Spleen (tissue), 11 donors: ENCODE results near the gene CHRNG. TPM values are rescaled to one million over a fixed set of nuclear protein-coding genes. Genes with fewer than 3 reads are reported as not detected.
"Not testable (repeated sequence)": the region's sequence is repeated elsewhere in the genome, so short reads cannot be mapped to it uniquely, and the experiment has no call there.

Source experiments
- DNase-seq: peaks from one replicate; pipeline ENCODE4 v3.0.0-alpha.2; 2020
- H3K27ac ChIP-seq, 8 donors: fragments of 200-600 bp; sonication (generic) in 7 of 8; 1 replicate in 4 of 8; 2 replicates in 4 of 8; pipeline versions ENCODE4 v1.5.0 to v1.8.0; 2016 to 2021; ENCODE audit warnings: inconsistent platforms in 4 of 8, mild to moderate bottlenecking in 4 of 8, moderate library complexity in 1 of 8
- H3K27me3 ChIP-seq, 7 donors: fragments of 200-600 bp; sonication (generic) in 6 of 7; replicated peaks in 1 of 7; 1 replicate in 4 of 7; 2 replicates in 3 of 7; pipeline versions ENCODE4 v1.5.0 to v1.8.0; 2016 to 2021; ENCODE audit warnings: inconsistent platforms in 3 of 7, mild to moderate bottlenecking in 1 of 7
- H3K36me3 ChIP-seq, 6 donors: fragments of 200-600 bp; sonication (generic) in 5 of 6; 1 replicate in 4 of 6; 2 replicates in 2 of 6; pipeline versions ENCODE4 v1.5.0 to v1.8.0; 2016 to 2021; ENCODE audit warnings: inconsistent platforms in 2 of 6
- H3K4me1 ChIP-seq, 6 donors: fragments of 200-600 bp; sonication (generic) in 5 of 6; 1 replicate in 3 of 6; 2 replicates in 3 of 6; pipeline versions ENCODE4 v1.5.0 to v1.8.0; 2016 to 2021; ENCODE audit warnings: inconsistent platforms in 3 of 6
- H3K4me3 ChIP-seq, 8 donors: fragments of 200-600 bp; sonication (generic) in 7 of 8; 1 replicate in 4 of 8; 2 replicates in 4 of 8; pipeline versions ENCODE4 v1.5.0 to v1.8.0; 2016 to 2021; ENCODE audit warnings: inconsistent platforms in 4 of 8, mild to moderate bottlenecking in 4 of 8, moderate library complexity in 2 of 8
- H3K9me3 ChIP-seq, 8 donors: fragments of 200-600 bp; sonication (generic) in 7 of 8; 1 replicate in 4 of 8; 2 replicates in 4 of 8; pipeline versions ENCODE4 v1.5.0 to v1.8.0; 2016 to 2021; ENCODE audit warnings: inconsistent platforms in 4 of 8
- CTCF ChIP-seq, 11 experiments: fragments of 200-600 bp in 7 of 11; fragments of 450-650 bp in 4 of 11; sonication (generic) in 4 of 11; IDR thresholded peaks in 8 of 11; conservative IDR thresholded peaks in 3 of 11; 1 replicate in 7 of 11; 2 replicates in 4 of 11; pipeline versions ENCODE4 v1.4.0 to v1.8.0; 2016 to 2021; ENCODE audit warnings: antibody characterized with exemption in 11 of 11, inconsistent platforms in 4 of 11, mild to moderate bottlenecking in 1 of 11
- POLR2A ChIP-seq, 3 donors: fragments of 450-650 bp; IDR thresholded peaks; one replicate each; pipeline ENCODE4 v1.5.1; 2017; ENCODE audit warnings: antibody characterized with exemption in 3 of 3, mild to moderate bottlenecking in 1 of 3
- POLR2AphosphoS5 ChIP-seq, 3 donors: sonication (generic); formaldehyde crosslinking; IDR thresholded peaks; one replicate each; pipeline ENCODE4 v1.5.1; 2017; ENCODE audit warnings: antibody characterized with exemption in 3 of 3
- WGBS, 5 donors: extraction: QIAGEN DNeasy Blood & Tissue Kit in 3 of 5; methylation state at CpG; one replicate each; pipeline versions ENCODE4 v1.1.5 to v1.1.7; 2013 to 2018; 5-methylcytosine and 5-hydroxymethylcytosine counted together
- intact Hi-C: fragments of 100-400 bp; cut with DNase I; formaldehyde crosslinking; loops from one replicate; pipeline ENCODE4 v1.15.0; 2023; ENCODE audit warnings: low total_unique reads
- polyA plus RNA-seq, 3 donors: library from polyadenylated mRNA; stranded (reverse); fragments of 200-250 nt; gene quantifications; one replicate each; pipeline ENCODE4 v1.2.1, GENCODE V29; 2013
- total RNA-seq, 7 donors: library from RNA; depleted of rRNA in 3 of 7; stranded (reverse); fragments of >200 nt in 3 of 7; fragmentation: NEBNext Ultra II Directional in 4 of 7; extraction: Animal tissue kit (Norgen Biotek cat#: 25700) in 4 of 7; gene quantifications; one replicate each; pipeline versions ENCODE4 v1.1.0 to v1.2.1, GENCODE V29; 2016 to 2021
- donor health status: healthy with polysubstance abuse.
- donor health status: DM: no; HTN: no; CAD: no; lungs with moderate emphysema.
- donor health status: DM: no; HTN: no; CAD: no.
- donor health status: Bipolar disorder and iron deficiency.
- donor health status: healthy.
- donor health status: DM: no; HTN: no; CAD: no.
- donor health status: DM: yes; HTN: yes; CAD: no.

The CHRNG gene
- total and polyA plus RNA-seq, 10 donors: 0.06 TPM; not detected in 9

DNA sequence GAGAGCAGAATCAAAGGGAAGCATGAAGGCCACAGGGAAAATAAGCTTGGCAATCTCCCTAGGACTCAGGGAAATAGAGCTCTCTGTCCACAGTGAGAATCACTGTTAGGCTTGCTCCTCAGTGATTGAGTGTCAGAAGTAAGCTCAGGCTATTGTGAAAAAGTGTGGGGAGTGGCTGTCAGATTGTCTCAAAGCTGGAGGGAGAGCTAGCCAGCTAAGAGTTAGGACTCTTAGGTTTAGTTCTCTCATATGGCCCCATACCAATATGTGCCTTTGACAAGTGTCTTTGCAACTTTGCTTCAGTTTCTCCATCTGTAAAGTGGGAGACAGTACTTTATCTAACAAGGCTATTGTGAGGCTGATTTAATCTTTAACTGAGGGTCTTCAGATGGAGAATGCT, 28.2 kb downstream of the CHRNG start:
- Histone ChIP-seq H3K9me3 (no peaks in the 10 kb centered on the region), H3K36me3 (peaks cover 10 to 100% (median 98%) of the 10 kb centered on the region in 6 donors), H3K4me3 (no peak overlapping the region), H3K4me1 (peaks cover 0 to 2% (median 0%) of the 10 kb centered on the region in 6 donors), H3K27me3 (no peaks in the 10 kb centered on the region), H3K27ac (no peak overlapping the region)
- no peak for DNase-seq
- intact Hi-C loops: no loop called here
- TF ChIP-seq POLR2AphosphoS5 (IDR thresholded peaks at IDR 0.05): no peak
- no peak for TF ChIP-seq POLR2A (IDR thresholded peaks at IDR 0.05)
- TF ChIP-seq CTCF (IDR thresholded peaks at IDR 0.05 in 8 of 11, conservative IDR thresholded peaks at IDR 0.05 in 3 of 11): no peak

GRCh38 chr2:232568161-232568560, 28.7 kb downstream of the CHRNG start:
- no peak overlapping the region for H3K4me3 ChIP-seq
- H3K4me1 ChIP-seq: no peaks in the 10 kb centered on the region
- no peak overlapping the region for H3K27ac ChIP-seq
- 64 to 84% (median 73%) methylated on average over 5 of the region's 5 CpGs for WGBS, 5 donors
- TF ChIP-seq POLR2AphosphoS5 (IDR thresholded peaks at IDR 0.05): no peak
- no peak for TF ChIP-seq POLR2A (IDR thresholded peaks at IDR 0.05)
- TF ChIP-seq CTCF (IDR thresholded peaks at IDR 0.05 in 8 of 11, conservative IDR thresholded peaks at IDR 0.05 in 3 of 11): no peak
- H3K9me3 ChIP-seq: no peaks in the 10 kb centered on the region
- H3K36me3 ChIP-seq: peaks cover 10 to 100% (median 97%) of the 10 kb centered on the region in 6 donors
- intact Hi-C loops: no loop called here
- no peaks in the 10 kb centered on the region for H3K27me3 ChIP-seq
- DNase-seq: no peak

DNA sequence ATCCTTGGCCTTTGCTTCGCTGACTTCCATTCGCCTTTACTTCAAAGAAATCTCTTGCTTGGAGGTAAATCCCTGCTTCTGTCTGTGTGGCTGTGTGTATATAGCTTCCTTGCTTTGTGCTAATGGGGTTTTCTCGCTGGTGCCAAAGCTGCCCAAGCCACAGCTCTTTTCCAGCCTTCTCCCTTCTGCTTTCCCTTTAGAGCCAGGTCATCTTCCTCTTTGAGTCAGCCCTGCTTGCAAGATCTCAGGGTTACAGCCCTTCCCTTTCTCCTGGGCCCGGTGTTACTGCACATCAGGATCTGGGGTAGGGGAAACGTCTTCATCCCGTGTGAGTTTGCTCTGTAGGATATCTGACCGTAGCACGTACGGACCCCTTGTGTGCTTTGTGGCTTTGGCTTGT, 30.0 kb downstream of the CHRNG start:
- no peak overlapping the region for H3K27ac ChIP-seq
- H3K4me1 ChIP-seq: no peaks in the 10 kb centered on the region
- no peak overlapping the region for H3K4me3 ChIP-seq
- DNase-seq: no peak
- WGBS, 5 donors: 93 to 98% (median 96%) methylated on average over 9 of the region's 9 CpGs
- H3K27me3 ChIP-seq: no peaks in the 10 kb centered on the region
- no peaks in the 10 kb centered on the region for H3K9me3 ChIP-seq
- TF ChIP-seq CTCF (IDR thresholded peaks at IDR 0.05 in 8 of 11, conservative IDR thresholded peaks at IDR 0.05 in 3 of 11): no peak
- peaks cover 10 to 100% (median 96%) of the 10 kb centered on the region in 6 donors for H3K36me3 ChIP-seq
- intact Hi-C loops: no loop called here

- peaks cover 5 to 100% (median 94%) of the 10 kb centered on the region in 6 donors for H3K36me3 ChIP-seq
- 94 to 98% (median 95%) methylated on average over 6 of the region's 6 CpGs for WGBS, 5 donors
Observed at GRCh38 chr2:232570481-232570880, 31.0 kb downstream of the CHRNG start.

GRCh38 chr2:232571026-232571474, 31.6 kb downstream of the CHRNG start:
- TF ChIP-seq CTCF (IDR thresholded peaks at IDR 0.05 in 8 of 11, conservative IDR thresholded peaks at IDR 0.05 in 3 of 11): no peak
- no peak for TF ChIP-seq POLR2AphosphoS5 (IDR thresholded peaks at IDR 0.05)
- TF ChIP-seq POLR2A (IDR thresholded peaks at IDR 0.05): no peak
- no peaks in the 10 kb centered on the region for H3K27me3 ChIP-seq
- no peaks in the 10 kb centered on the region for H3K4me1 ChIP-seq
- peaks cover 5 to 100% (median 88%) of the 10 kb centered on the region in 6 donors for H3K36me3 ChIP-seq
- WGBS, 5 donors: 80 to 90% (median 87%) methylated on average over 7 of the region's 7 CpGs
- no peak for DNase-seq
- intact Hi-C loops: no loop called here
- H3K27ac ChIP-seq: no peak overlapping the region
- H3K4me3 ChIP-seq: no peak overlapping the region
- H3K9me3 ChIP-seq: no peaks in the 10 kb centered on the region

More at GRCh38 chr2:232570481-232570880, 31.0 kb downstream of the CHRNG start:
- intact Hi-C loops, H3K4me3 ChIP-seq, H3K27ac ChIP-seq, H3K9me3 ChIP-seq, H3K27me3 ChIP-seq, DNase-seq, H3K4me1 ChIP-seq: not testable (repeated sequence)
